HG02610 (cell line): ENCODE data around the gene RASGRP2.

Source experiments
- ATAC-seq: cut with Tn5 transposase; IDR thresholded peaks from one replicate; pipeline ENCODE4 v1.9.1; 2021; ENCODE audit warnings: mild to moderate bottlenecking, moderate library complexity; ENCODE audit not compliant: unreplicated experiment

The RASGRP2 gene

DNA sequence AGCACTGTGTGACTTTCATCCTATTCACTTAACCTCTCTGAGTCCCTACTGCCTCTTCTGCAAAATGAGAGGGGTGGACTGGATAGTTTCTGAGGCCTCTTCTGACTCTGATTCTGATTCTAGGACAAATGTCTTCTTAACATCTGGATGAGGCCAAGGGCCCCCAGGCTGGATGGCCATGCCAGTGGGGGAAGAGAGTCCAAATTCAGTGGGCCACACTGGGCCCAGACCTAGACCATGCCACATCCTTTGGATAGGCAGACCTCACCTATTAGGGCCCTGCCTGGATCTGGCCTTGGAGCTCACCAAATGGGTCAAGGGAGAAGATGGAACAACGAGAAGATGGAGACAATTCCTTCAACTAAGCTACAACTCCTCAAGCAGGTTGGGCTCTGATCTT, 45.5 kb downstream of the RASGRP2 start:
- ATAC-seq: no peak

DNA sequence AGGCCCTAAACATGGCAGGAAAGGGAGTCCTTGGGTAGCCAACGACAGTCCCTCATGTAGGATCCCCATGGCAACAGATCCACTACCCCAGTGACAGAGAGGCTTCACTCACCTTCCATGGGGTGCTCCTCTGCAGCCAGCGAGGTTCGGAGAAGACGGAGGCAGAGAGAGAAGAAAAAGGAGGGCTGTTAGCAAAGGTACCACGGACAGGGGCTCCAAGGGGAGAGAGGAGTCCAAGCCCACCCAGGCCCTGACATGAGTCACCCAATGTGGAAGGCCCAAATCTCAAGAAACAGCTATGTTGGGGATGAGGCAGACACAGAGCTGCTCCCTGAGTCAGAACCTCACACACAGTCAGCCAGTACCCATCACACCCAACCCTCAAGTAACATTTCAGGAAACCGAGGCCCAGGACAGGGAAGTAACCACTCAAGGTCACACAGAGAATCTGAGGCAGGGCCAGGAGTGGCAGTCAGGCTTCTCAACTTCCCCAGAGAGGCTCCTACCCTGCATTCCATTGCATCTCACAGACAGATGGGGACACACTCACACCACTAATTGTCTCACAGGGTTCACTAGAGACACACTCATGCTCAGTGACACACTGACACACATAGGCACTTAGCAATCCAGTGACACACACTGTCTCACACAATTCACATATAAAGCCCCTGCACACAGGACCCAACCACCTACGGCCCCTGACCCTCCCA, 46.1 kb downstream of the RASGRP2 start:
- no peak for ATAC-seq

DNA sequence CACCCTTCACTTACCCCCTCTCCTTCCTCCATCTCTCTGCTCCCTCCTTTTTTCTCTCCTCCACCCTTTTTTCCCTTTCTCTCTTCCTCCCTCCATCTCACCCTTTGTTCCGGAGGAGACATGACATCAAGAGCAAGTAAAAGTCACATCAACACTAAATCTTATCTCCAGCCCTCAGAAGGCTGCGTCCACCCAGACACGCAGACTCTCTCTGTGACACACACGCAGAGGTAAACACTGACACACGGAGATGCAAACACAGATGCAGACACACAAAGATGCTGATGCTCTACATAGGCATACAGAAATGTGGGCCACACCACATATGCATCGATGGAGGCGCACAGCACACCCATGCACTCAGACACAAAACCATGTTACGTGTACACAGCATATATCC, 47.9 kb downstream of the RASGRP2 start:
- no peak for ATAC-seq

DNA sequence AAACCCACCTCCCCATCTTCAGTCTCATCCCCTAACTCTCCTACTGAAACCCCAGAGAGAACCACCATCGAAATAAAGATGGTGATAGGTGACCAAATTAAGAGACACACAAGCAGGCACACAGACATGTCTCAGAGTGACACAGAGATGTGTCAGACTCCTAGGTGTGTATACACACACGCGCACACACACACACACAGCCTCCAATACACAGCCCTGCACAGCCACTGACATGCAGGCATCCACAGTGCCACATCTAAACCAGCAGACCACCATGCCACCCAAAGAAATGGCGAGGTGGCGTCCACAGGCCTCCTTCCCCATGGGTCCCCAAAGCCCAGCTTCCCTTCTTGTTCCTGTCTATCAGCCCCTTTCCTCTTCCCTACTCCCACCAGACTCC, 48.4 kb downstream of the RASGRP2 start:
- ATAC-seq: no peak

DNA sequence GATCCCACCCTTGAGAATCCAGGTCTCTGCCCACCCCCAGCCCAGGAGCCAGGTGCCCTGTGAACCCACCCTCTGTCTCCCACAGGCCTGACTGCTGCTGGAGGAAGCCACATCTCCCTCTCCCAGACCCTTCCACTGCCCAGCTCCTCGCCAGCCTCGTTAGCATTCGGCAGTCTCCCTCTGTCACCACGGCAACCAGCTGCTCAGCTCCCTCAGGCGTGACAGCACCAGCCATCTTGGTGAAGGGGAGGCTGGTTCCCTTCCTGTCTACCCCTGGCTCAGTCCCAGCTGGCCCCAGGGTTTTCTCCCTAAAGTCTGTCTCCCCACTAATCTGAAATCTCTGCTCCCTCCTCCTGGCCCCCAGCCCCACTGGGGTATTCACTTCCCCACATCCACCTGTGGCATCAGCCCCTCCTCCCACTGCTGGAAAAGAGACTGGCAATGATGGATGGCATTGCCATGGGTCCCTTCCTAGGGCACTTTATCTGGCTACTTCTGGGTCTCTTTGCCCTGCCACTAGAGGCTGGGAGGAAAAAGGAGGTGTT, 49.0 kb downstream of the RASGRP2 start:
- no peak for ATAC-seq

DNA sequence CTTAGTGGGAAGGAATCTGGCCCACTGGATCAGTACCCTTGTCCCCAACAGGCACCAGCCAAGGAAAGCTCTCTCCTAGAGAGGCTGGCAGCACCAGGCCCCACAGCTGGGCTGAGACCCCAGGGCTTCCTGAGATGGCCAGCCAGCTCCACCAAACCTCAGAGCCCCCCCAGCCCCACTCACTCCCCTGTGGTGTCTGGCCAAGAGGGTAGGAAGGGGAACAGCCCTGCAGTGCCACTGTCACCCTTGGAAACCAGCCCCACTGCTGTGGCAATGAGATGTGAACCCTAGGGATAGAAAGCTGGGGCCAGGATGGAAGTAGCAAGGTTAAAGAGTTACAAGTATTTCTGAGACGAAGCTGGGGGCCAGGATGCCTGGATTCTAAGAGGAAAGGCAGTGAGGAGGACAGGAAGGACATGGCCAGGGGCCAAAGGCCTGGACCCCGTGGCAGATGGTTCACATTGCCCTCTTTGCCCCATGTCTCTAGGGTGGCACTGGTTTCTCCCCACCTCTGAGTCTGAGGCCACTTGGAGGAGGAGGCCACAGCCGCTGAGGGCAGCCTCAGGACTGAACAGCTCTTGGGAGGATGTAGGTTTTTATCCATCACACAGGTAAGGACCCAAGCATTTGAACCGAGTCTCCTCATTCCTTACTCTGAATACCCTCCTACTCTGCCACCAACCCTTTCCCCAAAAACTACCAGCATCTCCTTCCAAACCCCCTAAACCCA, 49.8 kb downstream of the RASGRP2 start:
- no peak for ATAC-seq

DNA sequence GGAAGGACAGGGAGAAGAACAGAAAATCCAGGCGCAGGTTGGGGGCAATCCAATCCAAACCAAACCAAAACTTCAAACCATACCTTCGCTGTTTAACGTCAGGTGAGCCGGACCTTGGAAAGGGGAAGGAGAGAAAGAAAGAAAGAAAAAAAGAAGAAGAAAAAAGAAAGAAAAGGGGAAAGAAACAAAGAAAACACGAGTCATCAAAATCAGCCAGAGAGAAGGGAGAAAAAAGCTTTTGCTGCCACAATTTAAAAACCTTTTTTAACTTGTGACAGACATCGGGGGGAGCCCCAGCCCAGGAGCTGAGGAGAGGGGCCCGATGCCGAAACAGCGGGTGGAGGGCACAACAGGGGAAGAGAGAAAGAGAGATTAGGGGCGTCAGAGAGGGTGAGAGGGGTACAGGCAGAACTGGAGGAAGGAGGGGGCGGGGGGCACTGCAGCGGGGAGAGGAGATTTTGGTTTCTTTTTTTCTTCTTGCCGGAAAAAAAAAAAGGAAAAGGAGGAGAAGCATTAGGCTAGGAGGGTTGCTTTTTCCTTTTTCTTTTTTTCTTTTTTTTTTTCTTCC, 51.1 kb downstream of the RASGRP2 start:
- ATAC-seq: no peak

DNA sequence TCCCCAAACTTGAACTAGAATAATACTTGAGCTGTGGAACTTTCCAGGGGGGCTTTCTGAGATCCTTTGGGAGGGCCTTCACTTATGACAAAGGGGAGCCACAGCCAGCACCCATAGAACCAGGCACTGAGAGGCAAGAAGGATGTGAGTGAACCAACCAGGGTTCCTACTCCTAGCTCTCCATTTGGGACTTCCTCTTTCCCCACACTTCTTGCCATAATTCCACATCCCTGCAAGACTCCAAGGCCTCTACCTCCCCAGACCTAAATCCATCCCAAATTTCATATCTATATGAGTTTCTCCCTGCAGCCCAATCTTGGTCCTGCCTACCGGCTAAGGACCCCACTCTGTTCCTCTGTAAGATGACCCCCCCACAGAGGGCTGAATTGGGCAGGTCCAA, 52.4 kb downstream of the RASGRP2 start:
- no peak for ATAC-seq

DNA sequence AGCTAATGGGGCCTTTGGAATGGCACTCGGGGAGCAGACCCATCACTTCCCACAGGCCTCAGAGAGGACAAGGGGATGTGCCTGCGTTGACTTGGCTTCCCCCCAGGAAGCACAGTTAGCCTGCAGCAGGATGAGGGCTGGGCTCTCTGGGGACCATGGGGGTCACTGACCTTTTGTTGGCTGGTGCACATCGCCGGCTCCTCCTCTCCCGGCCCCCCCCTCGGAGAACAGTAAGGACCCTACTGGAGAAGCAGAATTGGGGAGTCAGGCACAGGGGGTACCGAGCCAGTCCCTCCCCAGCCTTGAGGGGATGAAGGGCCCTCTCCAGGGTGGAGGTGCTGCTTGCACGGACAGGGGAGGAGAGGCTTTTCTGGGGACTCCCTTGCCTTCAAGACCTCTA, 53.7 kb downstream of the RASGRP2 start:
- no peak for ATAC-seq

DNA sequence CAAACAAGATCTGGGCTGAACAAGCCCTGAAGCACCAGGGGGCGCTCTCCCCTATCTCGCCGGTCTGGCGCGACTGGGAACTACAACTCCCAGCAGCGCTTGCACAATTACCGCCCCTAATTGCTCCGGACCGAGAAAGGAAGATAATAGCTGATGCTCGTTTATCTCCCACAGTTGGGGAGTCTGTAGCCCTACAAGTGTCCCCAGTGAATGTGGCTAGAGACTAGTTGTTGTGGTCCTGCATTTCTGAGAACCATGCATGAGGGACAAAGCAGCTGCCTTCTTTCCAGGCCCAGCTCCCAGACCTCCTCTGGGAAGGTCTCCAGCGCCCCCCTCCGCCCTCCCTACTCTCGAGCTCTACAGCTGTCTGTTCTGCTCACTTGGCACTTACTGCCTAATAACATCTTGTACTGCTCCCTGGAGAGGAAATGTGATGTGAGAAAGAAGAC, 55.4 kb downstream of the RASGRP2 start:
- ATAC-seq: no peak

DNA sequence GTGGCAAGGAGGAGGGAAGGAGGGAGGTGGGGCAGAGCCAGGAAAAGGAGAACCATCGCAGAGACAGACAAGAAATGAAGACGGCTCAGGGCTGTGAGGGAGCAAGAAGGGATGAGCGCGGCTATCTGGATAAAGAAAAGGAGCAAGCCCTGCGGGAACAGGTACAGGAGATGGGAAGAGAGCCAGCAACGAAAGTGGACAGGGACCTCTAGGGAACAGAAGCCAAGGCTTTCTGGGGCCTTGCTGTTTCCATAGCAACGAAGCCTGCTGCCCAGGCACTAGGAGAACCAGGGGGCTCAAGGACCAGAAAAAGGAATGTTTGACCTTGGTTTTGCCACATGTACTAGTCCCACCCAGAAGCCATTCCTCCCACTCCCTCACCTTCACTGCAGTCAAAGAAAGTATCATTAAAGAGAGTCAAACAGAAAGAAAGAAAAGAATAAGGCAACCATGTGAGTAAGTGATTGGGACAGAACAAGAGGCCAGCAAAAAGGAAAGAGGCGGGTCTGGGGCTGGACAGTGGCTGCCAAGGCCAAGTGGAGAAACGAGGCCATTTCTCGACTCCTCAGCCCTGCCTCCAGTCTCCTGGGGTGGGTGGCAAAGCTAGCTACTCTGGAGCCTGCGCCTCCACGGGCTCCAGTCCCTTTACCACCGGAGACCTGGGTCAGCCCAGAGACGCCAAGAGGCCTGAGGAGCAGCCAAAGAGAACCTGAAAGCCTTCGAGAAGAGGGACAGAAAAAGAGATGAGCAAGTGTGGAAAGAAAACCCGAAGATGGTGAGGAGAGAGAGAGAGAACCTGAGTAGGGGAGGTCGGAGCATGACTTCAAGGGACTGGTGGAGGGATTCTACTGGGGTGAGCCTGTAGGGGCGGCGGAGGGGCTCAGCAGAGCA, 56.1 kb downstream of the RASGRP2 start:
- ATAC-seq: no peak

DNA sequence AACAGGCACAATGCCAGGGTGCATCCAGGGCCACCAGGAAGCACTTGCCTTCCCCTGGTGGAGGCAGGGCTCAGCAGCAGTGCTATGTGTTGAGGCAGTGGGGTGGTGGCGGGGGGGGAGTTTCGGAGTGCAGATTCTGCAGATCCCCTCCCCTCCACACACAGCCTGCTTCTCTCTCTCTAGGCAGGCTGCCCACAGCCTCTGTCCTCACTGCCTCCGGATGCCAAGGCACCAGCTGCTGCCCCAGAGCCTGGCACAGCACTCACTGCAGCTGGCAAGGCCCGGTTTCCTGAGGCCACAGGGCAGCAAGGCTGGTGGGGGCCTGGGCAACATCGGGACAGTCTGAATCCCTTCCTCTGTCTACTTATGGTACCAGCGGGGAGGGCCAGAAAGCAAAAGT, 56.7 kb downstream of the RASGRP2 start:
- ATAC-seq: no peak

DNA sequence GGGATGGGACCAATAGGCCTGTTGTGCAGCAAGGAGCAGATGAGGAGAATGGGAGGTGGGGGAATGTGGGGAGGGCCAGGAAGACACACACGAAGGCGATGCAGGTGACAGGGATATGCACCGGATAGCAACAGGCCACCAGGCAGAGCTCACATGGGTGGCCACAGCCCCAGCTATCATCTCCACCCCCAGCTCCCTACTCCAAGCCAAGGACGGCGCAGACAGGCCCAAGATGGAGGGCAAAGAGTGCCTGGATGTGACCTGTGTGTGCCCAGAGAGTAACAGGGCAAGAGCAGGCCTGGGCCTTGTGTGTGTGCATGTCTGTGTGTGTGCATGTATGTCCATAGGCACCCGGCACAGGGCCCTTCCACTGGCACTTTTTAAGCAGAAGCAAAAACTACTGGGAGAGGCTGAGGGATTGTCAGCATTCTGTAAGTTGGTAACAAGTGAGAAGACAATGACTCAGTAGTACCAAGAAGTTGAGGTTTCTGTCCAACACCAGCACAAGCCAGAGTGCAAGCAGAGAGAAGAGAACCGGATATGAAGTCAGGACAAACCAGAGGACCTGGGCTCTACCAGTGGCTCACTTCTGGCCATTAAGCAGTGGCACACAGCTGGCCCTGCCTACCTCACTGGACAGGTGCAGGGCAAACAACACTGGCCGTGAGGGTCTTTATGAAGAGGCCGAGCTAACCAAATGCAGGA, 57.3 kb downstream of the RASGRP2 start:
- no peak for ATAC-seq

DNA sequence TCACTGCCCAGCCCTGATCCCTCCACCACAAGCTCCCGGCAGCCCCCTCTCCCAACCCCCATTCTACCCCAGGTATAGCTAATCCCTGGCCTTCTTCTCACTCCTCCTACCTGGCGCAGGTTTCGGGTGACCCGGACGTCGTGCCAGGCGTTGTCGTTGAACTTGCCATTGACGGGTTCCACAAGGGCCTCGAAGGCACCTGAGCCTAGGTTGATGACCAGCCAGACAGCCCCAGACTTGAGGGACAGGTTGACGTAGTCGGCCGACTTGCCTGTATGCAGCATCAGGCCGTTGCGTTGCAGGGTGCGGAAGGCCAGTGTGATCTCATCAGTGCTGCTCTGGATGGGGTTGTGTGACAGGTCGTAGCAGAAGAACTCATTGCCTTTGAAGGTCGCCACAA, 58.4 kb downstream of the RASGRP2 start:
- ATAC-seq: no peak

DNA sequence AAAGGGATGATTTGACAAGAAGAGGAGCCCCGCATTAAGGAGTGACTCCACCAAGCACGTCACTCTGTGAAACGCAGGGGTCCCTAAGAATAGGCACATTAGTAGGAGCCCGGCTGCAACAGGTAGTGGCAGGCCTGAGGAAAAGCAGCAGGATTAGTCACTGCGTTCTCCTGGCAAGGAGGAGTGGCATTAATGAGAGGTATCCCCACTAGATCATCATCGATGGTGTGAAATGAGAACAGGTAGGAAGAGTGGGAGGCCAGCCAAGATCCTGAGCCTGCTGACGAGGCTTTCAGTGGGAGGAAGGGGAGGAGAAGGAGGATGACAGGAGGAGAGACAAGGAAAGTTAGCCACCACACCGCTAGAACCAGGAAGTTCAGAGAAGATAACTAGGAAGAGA, 59.6 kb downstream of the RASGRP2 start:
- no peak for ATAC-seq

DNA sequence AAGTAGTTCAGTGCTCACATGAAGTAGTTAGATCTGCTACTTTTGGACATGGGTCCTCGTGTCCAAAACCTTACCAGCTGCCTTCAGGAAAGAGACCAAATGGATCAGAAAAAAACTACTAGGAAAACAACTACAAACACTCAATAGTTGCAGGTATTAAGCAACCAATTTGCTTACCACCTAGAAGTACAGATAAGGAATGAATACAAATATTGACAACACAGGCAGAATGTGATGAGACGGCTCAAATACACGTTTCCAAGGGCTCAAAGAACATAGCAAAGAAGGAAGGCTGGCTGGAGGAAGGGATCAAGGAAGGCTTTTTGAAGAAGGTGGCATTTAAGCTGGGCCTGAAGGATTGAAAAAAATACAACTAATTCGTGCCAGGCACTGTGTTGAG, 62.8 kb downstream of the RASGRP2 start:
- no peak for ATAC-seq

DNA sequence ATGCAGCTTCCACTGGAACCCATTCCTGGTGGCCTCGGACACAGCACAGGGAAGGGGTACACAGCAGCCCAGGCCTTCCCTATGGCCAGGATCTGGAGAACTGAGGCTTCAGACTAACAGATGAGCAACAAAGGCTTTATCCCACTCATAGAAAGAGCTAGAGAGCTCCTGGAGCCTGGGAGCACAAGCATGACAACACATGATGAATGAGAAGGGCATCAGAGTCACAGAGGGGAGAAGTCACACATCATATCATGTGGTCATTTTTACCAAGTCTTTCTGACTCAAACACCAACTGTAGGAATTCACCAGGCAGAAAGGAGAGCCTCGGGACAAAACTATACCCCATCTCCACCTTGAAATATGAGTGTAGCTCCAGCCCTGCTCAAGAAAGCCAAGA, 64.1 kb downstream of the RASGRP2 start:
- no peak for ATAC-seq

DNA sequence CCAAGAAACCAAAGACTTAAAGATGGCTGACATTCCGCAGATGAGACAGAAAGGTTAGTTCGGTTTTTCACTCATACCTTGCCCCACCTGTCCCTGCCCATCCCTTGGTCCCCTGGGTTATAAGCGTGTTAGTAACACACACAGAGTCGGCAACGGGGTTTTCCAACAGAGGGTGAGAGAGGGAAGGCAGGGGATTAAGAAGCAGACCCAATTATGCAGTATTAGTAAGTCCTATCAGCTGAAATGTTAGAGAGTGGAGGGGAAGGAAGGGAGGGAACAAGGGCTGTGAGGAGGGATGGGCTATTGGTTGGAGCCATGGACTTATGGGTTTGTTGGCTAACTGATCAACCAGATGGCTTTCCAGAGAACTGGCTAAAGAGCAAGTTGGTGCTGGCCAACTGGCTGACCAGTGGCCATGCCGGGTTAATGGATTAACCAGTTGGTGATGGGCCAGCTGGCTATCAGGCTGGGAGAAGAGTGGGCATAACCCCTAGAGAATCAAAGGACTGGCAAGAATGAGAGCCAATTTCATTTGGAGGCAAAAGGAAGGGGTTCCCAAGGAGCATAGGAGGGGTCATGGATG, 66.4 kb downstream of the RASGRP2 start:
- no peak for ATAC-seq
